ENCODE results near the gene NRM.
"Not testable (repeated sequence)": the region's sequence is repeated elsewhere in the genome, so short reads cannot be mapped to it uniquely, and the experiment has no call there.

The NRM gene

GRCh38 chr6:30725713-30726505 lies 35.1 kb upstream of the NRM start:
- Histone ChIP-seq H3K4me3 (ENCODE audit: low read length) (no peak overlapping the region), H3K27ac (ENCODE audit: low read length) (no peak overlapping the region), H3K9me3 (ENCODE audit: control insufficient read depth, insufficient read depth, low read length) (no peaks in the 10 kb centered on the region), H3K36me3 (ENCODE audit: control insufficient read depth, insufficient read depth, low read length) (peaks cover 32% of the 10 kb centered on the region), H3K4me1 (ENCODE audit: control insufficient read depth, insufficient read depth, low read length) (0 out of 2 replicates have a peak, but pooled peaks cover 2% of the 10 kb centered on the region), H3K27me3 (ENCODE audit: control insufficient read depth, insufficient read depth, low read length) (no peaks in the 10 kb centered on the region)
- WGBS (ENCODE audit: insufficient coverage, insufficient read length), result no CpG with 5 or more reads among the region's 3 CpGs
- no peak for DNase-seq (ENCODE audit: low read depth, low spot score)

- Histone ChIP-seq H3K27ac (ENCODE audit: low read length) (no peak overlapping the region), H3K36me3 (ENCODE audit: control insufficient read depth, insufficient read depth, low read length) (peaks cover 32% of the 10 kb centered on the region), H3K9me3 (ENCODE audit: control insufficient read depth, insufficient read depth, low read length) (no peaks in the 10 kb centered on the region), H3K4me1 (ENCODE audit: control insufficient read depth, insufficient read depth, low read length) (0 out of 2 replicates have a peak, but pooled peaks cover 2% of the 10 kb centered on the region), H3K27me3 (ENCODE audit: control insufficient read depth, insufficient read depth, low read length) (no peaks in the 10 kb centered on the region), H3K4me3 (ENCODE audit: low read length) (no peak overlapping the region)
- no CpG with 5 or more reads among the region's 6 CpGs for WGBS (ENCODE audit: insufficient coverage, insufficient read length)
- no peak for DNase-seq (ENCODE audit: low read depth, low spot score)
Measured at GRCh38 chr6:30724906-30725667, 34.3 kb upstream of the NRM start.

GRCh38 chr6:30723843-30724741 lies 33.3 kb upstream of the NRM start:
- H3K27ac ChIP-seq (ENCODE audit: low read length); H3K9me3 ChIP-seq (ENCODE audit: control insufficient read depth, insufficient read depth, low read length); H3K4me1 ChIP-seq (ENCODE audit: control insufficient read depth, insufficient read depth, low read length); H3K27me3 ChIP-seq (ENCODE audit: control insufficient read depth, insufficient read depth, low read length); H3K4me3 ChIP-seq (ENCODE audit: low read length); DNase-seq (ENCODE audit: low read depth, low spot score): not testable (repeated sequence)
- peaks cover 32% of the 10 kb centered on the region for H3K36me3 ChIP-seq (ENCODE audit: control insufficient read depth, insufficient read depth, low read length)
- WGBS (ENCODE audit: insufficient coverage, insufficient read length), result no CpG with 5 or more reads among the region's 29 CpGs

- not testable (repeated sequence) for DNase-seq (ENCODE audit: low read depth, low spot score); H3K27ac ChIP-seq (ENCODE audit: low read length); H3K4me1 ChIP-seq (ENCODE audit: control insufficient read depth, insufficient read depth, low read length); H3K9me3 ChIP-seq (ENCODE audit: control insufficient read depth, insufficient read depth, low read length); H3K27me3 ChIP-seq (ENCODE audit: control insufficient read depth, insufficient read depth, low read length); H3K4me3 ChIP-seq (ENCODE audit: low read length)
- no CpG with 5 or more reads among the region's 16 CpGs for WGBS (ENCODE audit: insufficient coverage, insufficient read length)
- peaks cover 32% of the 10 kb centered on the region for H3K36me3 ChIP-seq (ENCODE audit: control insufficient read depth, insufficient read depth, low read length)
Measured at GRCh38 chr6:30723159-30723842, 32.5 kb upstream of the NRM start.

- peaks cover 32% of the 10 kb centered on the region for H3K36me3 ChIP-seq (ENCODE audit: control insufficient read depth, insufficient read depth, low read length)
- no CpG with 5 or more reads among the region's 27 CpGs for WGBS (ENCODE audit: insufficient coverage, insufficient read length)
Measured at GRCh38 chr6:30722280-30723112, 31.7 kb upstream of the NRM start.

GRCh38 chr6:30722025-30722279 lies 31.2 kb upstream of the NRM start:
- not testable (repeated sequence) for H3K4me1 ChIP-seq (ENCODE audit: control insufficient read depth, insufficient read depth, low read length); H3K27me3 ChIP-seq (ENCODE audit: control insufficient read depth, insufficient read depth, low read length); H3K9me3 ChIP-seq (ENCODE audit: control insufficient read depth, insufficient read depth, low read length); DNase-seq (ENCODE audit: low read depth, low spot score); H3K27ac ChIP-seq (ENCODE audit: low read length)
- Histone ChIP-seq H3K4me3 (ENCODE audit: low read length) (peak overlapping the region; percentile 84; the same call in 1 of the 2 replicates), H3K36me3 (ENCODE audit: control insufficient read depth, insufficient read depth, low read length) (peaks cover 32% of the 10 kb centered on the region)
- no CpG with 5 or more reads among the region's 10 CpGs for WGBS (ENCODE audit: insufficient coverage, insufficient read length)

More at GRCh38 chr6:30722280-30723112, 31.7 kb upstream of the NRM start:
- Histone ChIP-seq H3K4me3 (ENCODE audit: low read length) (peak overlapping the region; percentile 84; the same call in 1 of the 2 replicates), H3K27me3 (ENCODE audit: control insufficient read depth, insufficient read depth, low read length) (no peaks in the 10 kb centered on the region), H3K27ac (ENCODE audit: low read length) (no peak overlapping the region), H3K4me1 (ENCODE audit: control insufficient read depth, insufficient read depth, low read length) (0 out of 2 replicates have a peak, but pooled peaks cover 2% of the 10 kb centered on the region), H3K9me3 (ENCODE audit: control insufficient read depth, insufficient read depth, low read length) (no peaks in the 10 kb centered on the region)
- no peak for DNase-seq (ENCODE audit: low read depth, low spot score)

- H3K4me3 ChIP-seq (ENCODE audit: low read length), result peak overlapping the region; percentile 84
- peaks cover 32% of the 10 kb centered on the region for H3K36me3 ChIP-seq (ENCODE audit: control insufficient read depth, insufficient read depth, low read length)
- WGBS (ENCODE audit: insufficient coverage, insufficient read length), result no CpG with 5 or more reads among the region's 71 CpGs
Measured at GRCh38 chr6:30721198-30722024, 30.6 kb upstream of the NRM start.

GRCh38 chr6:30720738-30721197 lies 30.0 kb upstream of the NRM start:
- no peak for DNase-seq (ENCODE audit: low read depth, low spot score)
- Histone ChIP-seq H3K4me3 (ENCODE audit: low read length) (peak overlapping the region; percentile 84), H3K27me3 (ENCODE audit: control insufficient read depth, insufficient read depth, low read length) (no peaks in the 10 kb centered on the region), H3K27ac (ENCODE audit: low read length) (no peak overlapping the region), H3K9me3 (ENCODE audit: control insufficient read depth, insufficient read depth, low read length) (no peaks in the 10 kb centered on the region), H3K4me1 (ENCODE audit: control insufficient read depth, insufficient read depth, low read length) (0 out of 2 replicates have a peak, but pooled peaks cover 2% of the 10 kb centered on the region), H3K36me3 (ENCODE audit: control insufficient read depth, insufficient read depth, low read length) (peaks cover 32% of the 10 kb centered on the region)
- WGBS (ENCODE audit: insufficient coverage, insufficient read length), result no CpG with 5 or more reads among the region's 29 CpGs

More at GRCh38 chr6:30721198-30722024, 30.6 kb upstream of the NRM start:
- Histone ChIP-seq H3K27me3 (ENCODE audit: control insufficient read depth, insufficient read depth, low read length) (no peaks in the 10 kb centered on the region), H3K4me1 (ENCODE audit: control insufficient read depth, insufficient read depth, low read length) (0 out of 2 replicates have a peak, but pooled peaks cover 2% of the 10 kb centered on the region), H3K9me3 (ENCODE audit: control insufficient read depth, insufficient read depth, low read length) (no peaks in the 10 kb centered on the region), H3K27ac (ENCODE audit: low read length) (no peak overlapping the region)
- DNase-seq (ENCODE audit: low read depth, low spot score), result no peak

Measured in iPS DF 6.9 (cell line).